Measurements from ENCODE around the gene ZGLP1.

- no peak for TF ChIP-seq CTCF (IDR thresholded peaks at IDR 0.05; ENCODE audit: low read length)
- no peak for TF ChIP-seq EZH2 (optimal IDR thresholded peaks at IDR 0.05; ENCODE audit: low read depth, low read length)
- TF ChIP-seq EZH2phosphoT487 (IDR thresholded peaks at IDR 0.05; ENCODE audit: low read length) = no peak
Observed at GRCh38 chr19:10285393-10285792, 24.2 kb downstream of the ZGLP1 start.
